Activated T-cell treated with anti-CD3 and anti-CD28 coated beads, Interleukin-2, amount 50 U/mL, for 4 hours (primary cell): ENCODE results near the gene TMEM101. TPM values are rescaled to one million over a fixed set of nuclear protein-coding genes. Genes with fewer than 3 reads are reported as not detected.
"Not testable (repeated sequence)": the region's sequence is repeated elsewhere in the genome, so short reads cannot be mapped to it uniquely, and the experiment has no call there.

Source experiments
- ATAC-seq, 2 donors: fragments of 200-7000 bp; cut with Tn5 transposase; one replicate each; pipeline ENCODE4 v1.10.0; 2021
- DNase-seq: peaks from one replicate; pipeline ENCODE4 v3.0.0-alpha.2; 2020
- H3K27me3 Mint-ChIP-seq: one replicate; pipeline ENCODE4 v1.8.0; 2021; ENCODE audit warnings: low read depth, mixed read lengths
- H3K36me3 Mint-ChIP-seq: one replicate; pipeline ENCODE4 v1.8.0; 2022; ENCODE audit warnings: mixed read lengths; ENCODE audit not compliant: insufficient read depth
- H3K4me1 Mint-ChIP-seq: one replicate; pipeline ENCODE4 v1.8.0; 2021; ENCODE audit warnings: low read depth, mixed read lengths
- H3K4me3 Mint-ChIP-seq: one replicate; pipeline ENCODE4 v1.8.0; 2021; ENCODE audit warnings: mild to moderate bottlenecking, moderate library complexity, mixed read lengths
- H3K9me3 Mint-ChIP-seq: one replicate; pipeline ENCODE4 v1.8.0; 2021; ENCODE audit warnings: mixed read lengths
- total RNA-seq, 3 donors: library from RNA; stranded (reverse); gene quantifications; one replicate each; pipeline ENCODE4 v1.2.1, GENCODE V29; 2021

The TMEM101 gene
- total RNA-seq, 3 donors from 2014 or later, result 20.2 to 23.1 (median 22.5) TPM

DNA sequence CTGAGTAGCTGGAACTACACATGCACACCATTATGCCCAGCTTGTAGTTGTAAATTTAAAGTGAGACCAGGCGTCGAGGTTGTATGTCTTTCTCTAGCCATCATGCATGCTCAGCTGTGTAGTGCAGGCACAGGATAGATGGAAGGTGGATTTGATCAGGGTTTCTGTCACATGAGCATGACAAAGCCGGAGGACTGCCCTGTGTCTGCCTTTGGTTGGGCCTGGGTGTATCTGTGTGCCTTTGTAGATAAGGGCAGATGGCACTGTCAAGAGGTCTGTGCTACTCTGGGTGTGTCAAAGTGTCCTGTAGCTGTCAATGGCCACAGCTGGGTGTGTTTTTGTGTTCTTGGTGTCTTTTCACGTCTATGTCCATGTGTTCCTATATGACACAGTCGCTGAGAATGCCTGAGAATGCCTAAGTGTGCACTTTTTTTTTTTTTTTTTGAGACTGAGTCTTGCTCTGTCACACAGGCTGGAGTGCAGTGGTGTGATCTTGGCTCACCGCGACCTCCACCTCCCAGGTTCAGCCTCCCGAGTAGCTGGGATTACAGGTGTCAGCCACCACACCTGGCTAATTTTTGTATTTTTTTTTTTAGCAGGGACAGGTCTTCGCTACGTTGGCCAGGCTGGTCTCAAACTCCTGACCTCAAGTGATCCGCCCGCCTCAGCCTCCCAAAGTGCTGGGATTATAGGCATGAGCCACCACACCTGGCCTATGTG, 14.5 kb downstream of the TMEM101 start:
- no peaks in the 10 kb centered on the region for H3K9me3 Mint-ChIP-seq
- DNase-seq (no peak), ATAC-seq (no peak)
- no peak overlapping the region for H3K4me3 Mint-ChIP-seq
- H3K36me3 Mint-ChIP-seq, result no peaks in the 10 kb centered on the region
- H3K4me1 Mint-ChIP-seq, result peaks cover 2% of the 10 kb centered on the region
- H3K27me3 Mint-ChIP-seq, result peaks cover 11% of the 10 kb centered on the region

DNA sequence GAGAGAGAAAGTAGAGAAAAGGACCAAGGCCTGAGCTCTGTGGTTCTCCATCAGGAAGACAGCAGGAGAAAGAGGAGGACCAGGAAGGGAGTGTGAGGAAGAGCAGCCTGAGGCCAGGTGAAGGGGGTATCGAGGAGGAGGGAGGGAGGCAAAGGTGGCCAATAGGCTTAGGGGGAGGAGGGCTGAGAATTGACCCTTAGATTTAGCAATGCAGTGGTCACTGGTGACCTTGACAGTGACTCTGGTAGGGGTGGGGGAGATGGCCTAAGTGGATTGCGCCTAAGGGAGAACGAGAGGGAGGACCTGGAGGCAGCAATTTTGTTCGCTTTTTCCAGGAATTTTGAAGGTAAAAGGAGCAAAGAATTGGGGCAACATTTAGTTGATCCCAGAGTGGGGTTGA, 15.7 kb downstream of the TMEM101 start:
- H3K36me3 Mint-ChIP-seq, result no peaks in the 10 kb centered on the region
- peaks cover 21% of the 10 kb centered on the region for H3K27me3 Mint-ChIP-seq
- no peaks in the 10 kb centered on the region for H3K4me1 Mint-ChIP-seq
- H3K4me3 Mint-ChIP-seq, result no peak overlapping the region
- no peaks in the 10 kb centered on the region for H3K9me3 Mint-ChIP-seq
- no peak for ATAC-seq
- DNase-seq, result no peak

DNA sequence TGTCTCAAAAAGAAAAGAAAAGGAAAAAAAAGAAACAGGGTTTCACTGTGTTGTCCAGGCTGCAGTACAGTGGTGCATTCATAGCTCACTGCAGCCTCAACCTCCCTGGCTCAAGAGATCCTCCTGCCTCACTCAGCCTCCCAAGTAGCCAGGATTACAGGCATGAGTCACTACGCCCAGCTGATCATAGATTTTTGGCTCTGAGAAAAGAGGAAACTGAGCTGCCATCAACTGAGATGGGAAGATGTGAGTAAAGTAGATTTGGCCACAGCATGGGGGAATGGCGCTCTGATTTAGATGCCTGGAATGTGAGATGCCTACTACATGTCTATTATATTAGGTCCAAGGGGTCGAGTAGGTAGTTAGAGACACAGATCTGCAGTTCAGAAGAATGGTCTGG, 16.2 kb downstream of the TMEM101 start:
- no peaks in the 10 kb centered on the region for H3K9me3 Mint-ChIP-seq
- no peak for ATAC-seq
- no peaks in the 10 kb centered on the region for H3K4me1 Mint-ChIP-seq
- peaks cover 21% of the 10 kb centered on the region for H3K27me3 Mint-ChIP-seq
- no peaks in the 10 kb centered on the region for H3K36me3 Mint-ChIP-seq
- H3K4me3 Mint-ChIP-seq, result no peak overlapping the region
- DNase-seq, result no peak

DNA sequence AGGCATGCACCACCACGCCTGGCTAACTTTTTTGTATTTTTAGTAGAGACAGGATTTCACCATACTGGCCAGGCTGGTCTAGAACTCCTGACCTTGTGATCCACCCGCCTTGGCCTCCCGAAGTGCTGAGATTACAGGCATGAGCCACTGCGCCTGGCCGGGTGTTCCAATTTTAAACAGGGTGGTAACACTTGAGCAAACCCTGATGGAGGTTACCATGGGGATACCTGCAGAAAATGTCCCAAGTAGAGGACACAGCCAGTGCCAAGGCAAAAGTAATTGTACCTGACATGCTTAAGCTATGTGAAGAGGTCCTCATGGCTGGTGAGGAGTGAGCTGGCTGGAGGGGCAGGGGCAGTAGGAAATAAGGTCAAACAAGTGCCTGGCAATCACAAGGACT, 17.6 kb downstream of the TMEM101 start:
- H3K4me1 Mint-ChIP-seq, H3K36me3 Mint-ChIP-seq: not testable (repeated sequence)
- peaks cover 21% of the 10 kb centered on the region for H3K27me3 Mint-ChIP-seq

DNA sequence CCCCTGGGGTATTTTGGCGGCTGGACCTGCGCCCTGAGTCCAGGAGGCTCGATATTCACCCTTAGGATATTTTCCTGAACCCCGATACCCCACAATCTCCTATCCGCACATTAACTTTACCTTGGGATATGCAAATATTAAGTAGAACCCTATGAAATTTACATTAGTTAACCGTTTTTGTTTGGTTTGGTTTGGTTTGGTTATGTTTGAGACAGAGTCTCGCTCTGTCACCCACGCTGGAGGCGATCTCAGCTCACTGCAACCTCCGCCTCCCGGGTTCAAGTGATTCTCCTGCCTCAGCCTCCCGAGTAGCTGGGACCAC, 19.7 kb downstream of the TMEM101 start:
- ATAC-seq (no peak), DNase-seq (no peak)
- peak overlapping the region; percentile 42 for H3K4me3 Mint-ChIP-seq
- peaks cover 21% of the 10 kb centered on the region for H3K27me3 Mint-ChIP-seq
- H3K9me3 Mint-ChIP-seq, result no peaks in the 10 kb centered on the region
- H3K36me3 Mint-ChIP-seq, result no peaks in the 10 kb centered on the region
- H3K4me1 Mint-ChIP-seq, result no peaks in the 10 kb centered on the region

More for the DNA sequence above, 17.6 kb downstream of the TMEM101 start:
- DNase-seq, H3K9me3 Mint-ChIP-seq, ATAC-seq, H3K4me3 Mint-ChIP-seq: not testable (repeated sequence)

DNA sequence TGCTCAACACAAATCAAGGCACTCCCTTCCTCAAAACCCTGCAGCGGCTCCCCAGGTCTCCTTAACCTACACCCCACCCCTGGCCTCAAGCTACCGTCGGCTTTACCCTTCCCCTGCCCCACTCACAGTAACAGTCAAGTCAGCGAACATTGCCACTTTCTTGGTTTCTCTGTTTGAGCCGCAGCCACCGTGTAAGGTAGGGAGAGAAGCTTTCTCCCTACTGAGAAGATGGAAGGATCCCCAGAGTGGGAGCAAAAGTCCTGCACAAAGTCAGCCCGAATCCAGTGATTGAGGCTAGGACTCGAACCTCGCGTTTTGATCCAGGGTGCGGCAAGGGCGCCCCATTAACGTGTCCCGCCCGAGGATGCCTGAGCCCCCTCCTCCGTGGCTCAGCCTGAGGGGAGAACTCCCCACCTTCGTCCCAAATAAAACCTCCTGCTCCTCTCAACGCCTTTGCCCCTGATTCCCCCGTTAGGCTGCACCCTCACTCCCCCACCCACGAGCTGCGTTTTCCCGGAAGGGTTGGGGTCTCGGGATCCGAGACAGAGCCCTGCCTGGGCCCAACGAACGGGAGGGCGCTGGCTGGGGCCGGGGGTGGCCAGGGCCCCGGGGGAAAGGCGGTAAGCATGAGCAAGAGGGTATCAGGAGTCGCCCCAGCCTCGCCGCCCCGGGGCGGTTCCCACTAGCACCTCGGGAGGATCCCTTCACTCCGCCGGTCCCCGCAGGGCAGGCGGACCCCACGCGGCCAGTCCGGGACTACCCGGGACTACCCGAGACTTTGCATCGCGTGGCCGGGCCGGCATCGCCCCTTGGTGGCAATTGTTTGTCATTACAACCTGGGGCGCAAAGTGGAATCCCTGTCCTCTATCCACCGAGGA, 20.3 kb downstream of the TMEM101 start:
- Mint-ChIP-seq H3K36me3 (no peaks in the 10 kb centered on the region), H3K27me3 (peaks cover 21% of the 10 kb centered on the region), H3K4me3 (peak overlapping the region; percentile 42), H3K9me3 (no peaks in the 10 kb centered on the region), H3K4me1 (no peaks in the 10 kb centered on the region)
- peak; percentile 63 for DNase-seq
- ATAC-seq, result peak; percentile 68 to 92

DNA sequence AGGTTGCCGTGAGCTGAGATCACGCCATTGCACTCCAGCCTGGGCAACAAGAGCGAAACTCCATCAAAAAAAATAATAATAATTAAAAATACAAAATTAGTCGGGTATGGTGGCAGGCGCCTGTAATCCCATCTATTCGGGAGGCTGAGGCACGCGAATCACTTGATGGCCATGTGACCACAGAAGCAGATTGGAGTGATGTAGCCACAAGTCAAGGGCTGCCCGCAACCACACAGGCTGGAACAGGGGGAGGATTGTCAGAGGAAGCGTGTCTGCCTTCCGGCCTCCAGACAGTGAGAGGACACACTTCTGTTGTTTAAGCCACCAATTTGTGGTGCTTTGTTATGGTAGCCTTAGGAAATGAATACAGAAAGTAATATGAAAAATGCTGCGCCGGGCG, 22.1 kb downstream of the TMEM101 start:
- no peak overlapping the region for H3K4me3 Mint-ChIP-seq
- no peak for DNase-seq

DNA sequence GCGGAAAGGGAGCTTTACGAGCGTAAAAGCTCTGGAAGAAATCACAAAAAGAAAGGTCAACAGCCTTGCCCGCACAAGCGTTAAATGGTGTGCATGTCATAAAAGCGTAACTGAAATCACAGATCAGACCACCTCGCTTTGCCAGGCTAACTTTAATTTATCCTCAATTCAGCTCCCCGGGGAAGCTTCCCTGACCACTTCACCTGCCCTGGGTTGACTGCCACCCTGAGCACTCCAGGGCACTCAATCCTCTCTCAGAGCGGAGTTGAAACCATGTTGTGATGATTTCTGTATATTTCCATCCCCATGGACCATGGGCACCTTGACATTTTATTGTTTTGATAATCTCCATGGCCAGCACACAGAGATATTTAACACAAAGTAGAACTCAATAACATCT, 26.5 kb downstream of the TMEM101 start:
- Mint-ChIP-seq H3K4me3 (no peak overlapping the region), H3K9me3 (no peaks in the 10 kb centered on the region), H3K27me3 (peaks cover 24% of the 10 kb centered on the region), H3K36me3 (no peaks in the 10 kb centered on the region), H3K4me1 (peaks cover 4% of the 10 kb centered on the region)
- ATAC-seq (no peak), DNase-seq (no peak)

More for the DNA sequence above, 22.1 kb downstream of the TMEM101 start:
- no peaks in the 10 kb centered on the region for H3K36me3 Mint-ChIP-seq
- no peaks in the 10 kb centered on the region for H3K9me3 Mint-ChIP-seq
- H3K27me3 Mint-ChIP-seq, result peaks cover 27% of the 10 kb centered on the region
- H3K4me1 Mint-ChIP-seq, result no peaks in the 10 kb centered on the region
- no peak for ATAC-seq

DNA sequence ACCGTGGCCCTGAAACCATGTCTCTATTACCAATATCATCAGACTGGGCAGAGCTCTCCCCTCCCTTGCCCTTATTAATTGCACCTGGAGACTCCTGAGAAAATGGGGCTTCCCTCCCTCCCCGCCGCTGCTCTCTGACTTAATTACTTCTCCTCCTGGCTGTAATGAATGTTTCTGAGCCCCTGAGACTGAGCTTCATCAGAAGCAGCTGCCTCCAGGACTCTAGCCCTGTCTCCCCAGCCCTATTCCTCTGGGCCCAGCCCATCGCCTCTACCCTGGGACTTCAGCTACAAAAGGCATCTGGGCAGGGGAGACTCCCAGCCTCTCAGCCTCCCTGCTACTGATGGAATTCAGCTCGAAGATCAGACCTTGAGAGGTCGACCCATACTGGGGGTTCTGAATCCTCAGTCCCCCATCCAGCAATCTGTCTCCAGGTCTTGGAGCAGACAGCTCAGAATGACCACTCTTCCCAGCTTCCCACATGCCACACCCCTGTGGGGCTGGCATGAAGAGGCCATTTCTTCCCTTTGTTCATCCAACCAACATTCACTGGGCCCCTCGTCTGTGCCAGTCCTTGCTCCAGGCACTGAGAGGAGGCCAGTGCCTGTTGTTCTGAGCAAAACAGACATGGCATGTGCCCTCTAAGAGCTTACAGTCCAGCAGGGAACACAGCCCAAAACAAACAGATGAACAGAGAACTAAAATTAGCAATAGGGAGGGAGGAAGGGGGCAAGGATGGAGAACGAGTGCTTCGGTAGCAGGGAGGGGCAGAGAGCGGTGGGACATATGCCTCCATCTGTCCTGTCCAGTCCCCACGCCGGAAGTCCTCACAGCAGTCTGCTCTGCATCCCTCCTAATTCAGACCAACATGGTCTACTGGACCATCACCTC, 27.4 kb downstream of the TMEM101 start:
- no peak for ATAC-seq
- H3K4me3 Mint-ChIP-seq, result no peak overlapping the region
- H3K9me3 Mint-ChIP-seq, result no peaks in the 10 kb centered on the region
- DNase-seq, result no peak
- peaks cover 33% of the 10 kb centered on the region for H3K27me3 Mint-ChIP-seq
- H3K4me1 Mint-ChIP-seq, result peaks cover 4% of the 10 kb centered on the region
- H3K36me3 Mint-ChIP-seq, result no peaks in the 10 kb centered on the region

DNA sequence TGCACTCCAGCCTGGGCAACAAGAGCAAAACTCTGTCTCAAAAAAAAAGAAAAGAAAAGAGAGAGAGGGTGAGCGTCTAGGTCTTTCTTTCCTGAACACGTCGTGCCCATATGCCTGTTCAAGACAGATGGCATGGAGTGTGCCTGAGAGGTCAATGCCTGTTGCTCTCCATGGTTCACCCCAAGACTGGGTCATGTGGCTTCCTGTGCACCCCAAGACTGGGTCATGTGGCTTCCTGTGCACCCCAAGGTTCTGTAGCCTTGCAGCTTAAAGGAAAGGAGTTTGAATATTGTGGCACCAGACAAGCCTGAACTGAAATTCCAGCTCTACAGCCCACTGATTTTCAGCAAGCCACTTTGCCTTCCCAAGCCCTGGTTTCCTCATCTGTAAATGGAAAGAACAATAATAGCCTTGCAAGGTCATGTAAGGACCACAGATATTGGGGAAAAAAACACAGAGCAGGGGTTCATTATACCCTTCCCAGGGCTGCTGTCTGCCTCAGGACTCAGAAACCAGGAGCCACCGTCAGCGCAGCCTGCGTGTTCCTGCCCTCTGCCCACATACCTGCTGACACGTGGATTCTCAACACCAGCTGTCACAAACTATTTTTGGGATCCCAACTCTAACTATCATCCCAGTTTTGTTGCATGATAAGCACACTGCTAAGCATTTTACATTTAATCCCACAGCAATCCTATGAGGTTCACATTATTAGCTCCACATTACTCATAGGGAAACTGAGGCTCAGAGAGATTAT, 28.4 kb downstream of the TMEM101 start:
- DNase-seq (no peak), ATAC-seq (no peak)
- no peak overlapping the region for H3K4me3 Mint-ChIP-seq
- H3K9me3 Mint-ChIP-seq, result no peaks in the 10 kb centered on the region
- peaks cover 40% of the 10 kb centered on the region for H3K27me3 Mint-ChIP-seq
- H3K4me1 Mint-ChIP-seq, result peaks cover 4% of the 10 kb centered on the region
- no peaks in the 10 kb centered on the region for H3K36me3 Mint-ChIP-seq

DNA sequence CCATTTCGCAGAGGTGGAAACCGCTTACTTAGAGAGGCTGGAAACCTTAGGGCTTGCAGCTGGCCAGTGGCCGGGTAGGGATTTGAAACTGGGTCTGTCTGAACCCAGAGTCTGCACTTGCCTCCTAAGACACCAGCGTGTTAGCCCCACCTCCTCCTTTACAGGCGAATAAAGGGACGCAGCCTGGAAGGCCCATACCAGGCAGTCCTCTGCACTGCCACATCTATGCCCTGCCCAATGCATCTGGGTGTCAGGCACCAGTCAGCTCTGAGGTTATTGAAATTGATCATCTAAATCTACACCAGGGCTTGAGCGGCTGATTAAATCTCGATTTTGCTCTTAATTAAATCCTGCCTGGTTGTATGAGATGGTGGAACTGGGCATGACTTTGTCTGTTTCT, 30.2 kb downstream of the TMEM101 start:
- no peak for ATAC-seq
- H3K9me3 Mint-ChIP-seq, result no peaks in the 10 kb centered on the region
- DNase-seq, result no peak
- H3K36me3 Mint-ChIP-seq, result no peaks in the 10 kb centered on the region
- peaks cover 4% of the 10 kb centered on the region for H3K4me1 Mint-ChIP-seq
- no peak overlapping the region for H3K4me3 Mint-ChIP-seq
- peaks cover 50% of the 10 kb centered on the region for H3K27me3 Mint-ChIP-seq

DNA sequence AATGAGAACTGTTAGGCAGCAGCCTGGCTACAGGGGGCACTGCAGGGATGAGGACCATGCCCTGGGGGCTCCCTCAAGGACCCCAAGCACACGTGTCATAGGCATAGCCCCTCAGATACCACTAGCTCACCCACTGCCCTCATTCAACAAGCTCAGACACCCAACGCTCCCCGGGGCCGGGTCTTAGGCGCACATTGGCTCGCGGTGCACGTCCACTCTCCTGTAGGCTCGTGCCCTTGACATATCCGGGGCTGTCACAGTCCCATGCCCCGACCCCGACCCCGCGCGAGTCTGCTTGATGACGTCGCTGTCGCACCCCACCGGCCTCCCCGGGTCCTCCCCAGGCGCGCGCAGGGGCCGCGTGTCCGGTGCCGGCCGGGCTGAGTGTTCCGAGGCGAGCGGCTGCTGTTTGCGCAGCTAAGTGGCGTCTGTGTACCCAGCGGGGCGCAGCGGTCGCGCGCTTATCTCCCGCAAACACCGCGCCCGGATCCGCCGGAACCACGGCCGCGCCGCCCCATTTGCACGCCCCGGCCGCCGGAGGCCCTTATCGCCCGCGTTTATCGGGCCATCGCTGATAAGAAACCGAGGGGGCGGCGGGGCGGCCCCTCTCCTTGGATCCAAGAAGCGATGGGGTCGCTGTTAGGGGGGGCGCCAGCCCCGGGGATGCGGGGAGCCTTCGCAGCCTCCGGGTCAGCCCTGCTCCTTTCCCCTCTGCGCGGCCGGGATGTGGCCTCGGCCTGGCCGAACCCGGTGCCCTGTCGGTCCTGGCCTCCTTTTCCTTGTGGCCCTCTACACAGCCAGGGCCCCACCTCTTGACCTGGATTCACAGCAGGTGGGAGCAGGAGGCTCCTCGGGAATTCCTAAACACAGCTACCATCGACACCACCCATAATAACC, 31.0 kb downstream of the TMEM101 start:
- no peak overlapping the region for H3K4me3 Mint-ChIP-seq

DNA sequence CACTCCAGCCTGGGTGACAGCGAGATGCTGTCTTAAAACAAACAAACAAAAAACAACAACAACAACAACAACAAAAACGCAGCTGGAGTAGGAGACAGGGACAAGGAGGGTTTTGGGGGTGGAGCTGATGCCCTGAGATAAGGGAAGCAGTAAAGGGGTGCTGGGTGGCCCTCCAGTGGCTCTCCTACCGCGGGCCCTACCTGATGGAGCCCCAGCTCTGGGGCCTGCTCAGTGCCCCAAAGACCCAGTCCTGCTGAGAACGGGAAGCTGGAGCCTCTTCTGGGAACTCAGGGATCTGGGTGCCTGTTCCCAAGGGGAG, 31.6 kb downstream of the TMEM101 start:
- peaks cover 47% of the 10 kb centered on the region for H3K27me3 Mint-ChIP-seq
- H3K4me3 Mint-ChIP-seq, result no peak overlapping the region
- peak in 1 of 2 donors; percentile 18 for ATAC-seq
- DNase-seq, result no peak
- no peaks in the 10 kb centered on the region for H3K9me3 Mint-ChIP-seq
- peaks cover 4% of the 10 kb centered on the region for H3K4me1 Mint-ChIP-seq
- H3K36me3 Mint-ChIP-seq, result no peaks in the 10 kb centered on the region

More for the DNA sequence above, 31.0 kb downstream of the TMEM101 start:
- H3K9me3 Mint-ChIP-seq, result no peaks in the 10 kb centered on the region
- DNase-seq (no peak), ATAC-seq (peak; percentile 57 to 61)
- peaks cover 4% of the 10 kb centered on the region for H3K4me1 Mint-ChIP-seq
- no peaks in the 10 kb centered on the region for H3K36me3 Mint-ChIP-seq
- peaks cover 48% of the 10 kb centered on the region for H3K27me3 Mint-ChIP-seq
